Fibroblast of lung (primary cell): ENCODE results near the gene PCSK6.

Experiments used
- EZH2 ChIP-seq: IDR thresholded peaks from 2 replicates; pipeline ENCODE4 v1.5.1; 2012; ENCODE audit warnings: low read length, control low read depth, mild to moderate bottlenecking; ENCODE audit errors: missing control alignments
- TF ChIP-seq, protein P1 (sequence below), 2 donors: IDR thresholded peaks in 1 of 2; conservative IDR thresholded peaks in 1 of 2; 1 replicate in 1 of 2; 2 replicates in 1 of 2; pipeline ENCODE4 v1.5.1; 2011 to 2012; ENCODE audit warnings: low read length in 2 of 2, control low read depth in 1 of 2, inconsistent platforms in 1 of 2, low read depth in 1 of 2, mild to moderate bottlenecking in 1 of 2

DNA sequence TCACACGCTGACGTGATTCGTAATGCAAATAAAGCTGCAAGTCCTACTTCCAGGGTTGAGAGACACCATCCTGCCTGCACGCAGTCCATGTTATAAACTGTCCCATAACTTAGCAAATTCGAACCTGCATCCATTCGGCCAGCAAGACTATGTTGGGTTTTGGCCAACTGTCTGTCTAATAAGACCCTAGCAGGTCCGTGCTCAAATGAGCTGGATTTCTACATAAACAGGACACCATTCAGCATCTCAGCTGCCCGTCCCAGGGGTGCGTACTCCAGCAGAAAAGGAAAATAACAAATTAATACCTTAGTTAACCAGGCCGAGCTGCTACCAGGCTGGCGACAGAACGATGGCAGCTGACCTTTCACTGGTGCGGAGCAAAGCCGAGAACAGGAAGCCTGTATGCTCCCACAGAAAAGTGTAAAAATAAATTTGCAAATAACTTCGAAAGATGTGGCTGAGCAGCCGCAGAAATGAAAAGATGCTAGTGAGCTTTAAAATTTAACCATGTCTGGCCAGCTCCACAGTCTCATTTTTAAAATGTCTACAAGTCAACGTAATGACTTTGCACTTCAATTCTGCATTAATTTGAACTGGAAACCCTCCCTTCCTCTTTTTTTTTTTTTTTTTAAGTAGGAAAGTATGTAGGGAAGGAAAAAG is 97.4 kb downstream of the PCSK6 start:
- no peak for TF ChIP-seq EZH2
- TF ChIP-seq, protein P1, sequence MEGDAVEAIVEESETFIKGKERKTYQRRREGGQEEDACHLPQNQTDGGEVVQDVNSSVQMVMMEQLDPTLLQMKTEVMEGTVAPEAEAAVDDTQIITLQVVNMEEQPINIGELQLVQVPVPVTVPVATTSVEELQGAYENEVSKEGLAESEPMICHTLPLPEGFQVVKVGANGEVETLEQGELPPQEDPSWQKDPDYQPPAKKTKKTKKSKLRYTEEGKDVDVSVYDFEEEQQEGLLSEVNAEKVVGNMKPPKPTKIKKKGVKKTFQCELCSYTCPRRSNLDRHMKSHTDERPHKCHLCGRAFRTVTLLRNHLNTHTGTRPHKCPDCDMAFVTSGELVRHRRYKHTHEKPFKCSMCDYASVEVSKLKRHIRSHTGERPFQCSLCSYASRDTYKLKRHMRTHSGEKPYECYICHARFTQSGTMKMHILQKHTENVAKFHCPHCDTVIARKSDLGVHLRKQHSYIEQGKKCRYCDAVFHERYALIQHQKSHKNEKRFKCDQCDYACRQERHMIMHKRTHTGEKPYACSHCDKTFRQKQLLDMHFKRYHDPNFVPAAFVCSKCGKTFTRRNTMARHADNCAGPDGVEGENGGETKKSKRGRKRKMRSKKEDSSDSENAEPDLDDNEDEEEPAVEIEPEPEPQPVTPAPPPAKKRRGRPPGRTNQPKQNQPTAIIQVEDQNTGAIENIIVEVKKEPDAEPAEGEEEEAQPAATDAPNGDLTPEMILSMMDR (conservative IDR thresholded peaks at IDR 0.05 in 1 of 2, IDR thresholded peaks at IDR 0.05 in 1 of 2; ENCODE audit: low read depth in 1 of 2, low read length in 2 of 2) = no peak
